Liver (tissue), 9 donors: ENCODE results near the gene MALAT1. TPM values are rescaled to one million over a fixed set of nuclear protein-coding genes. Genes with fewer than 3 reads are reported as not detected.

ENCODE experiments used
- DNase-seq: peaks from one replicate; pipeline ENCODE4 v3.0.0-alpha.2; 2017; ENCODE audit warnings: low spot score
- H3K27ac ChIP-seq, 2 donors: one replicate each; pipeline ENCODE4 v1.7.0; 2013; ENCODE audit warnings: inconsistent platforms in 2 of 2, low read length in 2 of 2, control low read depth in 1 of 2, low read depth in 1 of 2, mild to moderate bottlenecking in 1 of 2
- H3K27me3 ChIP-seq, 4 donors: one replicate each; pipeline versions ENCODE4 v1.6.1 to v1.7.0; 2013; ENCODE audit warnings: low read length in 3 of 4, inconsistent platforms in 1 of 4, mild to moderate bottlenecking in 1 of 4, moderate library complexity in 1 of 4; ENCODE audit not compliant: control insufficient read depth in 4 of 4, insufficient read depth in 4 of 4
- H3K36me3 ChIP-seq, 4 donors: one replicate each; pipeline versions ENCODE4 v1.6.1 to v1.7.0; 2013; ENCODE audit warnings: low read length in 3 of 4, mild to moderate bottlenecking in 3 of 4, low read depth in 1 of 4, moderate library complexity in 1 of 4; ENCODE audit not compliant: control insufficient read depth in 4 of 4, insufficient read depth in 3 of 4
- H3K4me1 ChIP-seq, 4 donors: one replicate each; pipeline versions ENCODE4 v1.6.1 to v1.7.0; 2013; ENCODE audit warnings: low read length in 3 of 4, mild to moderate bottlenecking in 3 of 4, moderate library complexity in 1 of 4; ENCODE audit not compliant: control insufficient read depth in 4 of 4, insufficient read depth in 4 of 4
- H3K4me3 ChIP-seq, 3 donors: one replicate each; pipeline versions ENCODE4 v1.6.1 to v1.7.0; 2013; ENCODE audit warnings: low read length in 3 of 3, control low read depth in 1 of 3, low read depth in 1 of 3, mild to moderate bottlenecking in 1 of 3
- H3K9ac ChIP-seq, 2 donors: one replicate each; pipeline ENCODE4 v1.7.0; 2013; ENCODE audit warnings: low read length in 2 of 2, mild to moderate bottlenecking in 2 of 2, moderate library complexity in 2 of 2, control low read depth in 1 of 2, low read depth in 1 of 2
- H3K9me3 ChIP-seq, 4 donors: one replicate each; pipeline versions ENCODE4 v1.6.1 to v1.7.0; 2013; ENCODE audit warnings: low read length in 3 of 4; ENCODE audit not compliant: control insufficient read depth in 4 of 4
- EGR1 ChIP-seq, 2 donors: IDR thresholded peaks; 2 replicates each; pipeline ENCODE4 v1.6.1; 2016 to 2018; ENCODE audit warnings: antibody characterized with exemption in 2 of 2, low read depth in 2 of 2
- FOXA1 ChIP-seq: IDR thresholded peaks from 2 replicates; pipeline ENCODE4 v1.6.1; 2016; ENCODE audit warnings: antibody characterized with exemption
- FOXA2 ChIP-seq: IDR thresholded peaks from 2 replicates; pipeline ENCODE4 v1.6.1; 2016; ENCODE audit warnings: antibody characterized with exemption
- GABPA ChIP-seq, 2 donors: IDR thresholded peaks in 1 of 2; conservative IDR thresholded peaks in 1 of 2; 2 replicates each; pipeline ENCODE4 v1.6.1; 2016; ENCODE audit warnings: antibody characterized with exemption in 2 of 2, mild to moderate bottlenecking in 1 of 2, moderate library complexity in 1 of 2
- HNF4A ChIP-seq, 2 donors: conservative IDR thresholded peaks; 2 replicates each; pipeline ENCODE4 v1.6.1; 2016; ENCODE audit warnings: antibody characterized with exemption in 2 of 2, mild to moderate bottlenecking in 2 of 2
- HNF4G ChIP-seq: IDR thresholded peaks from 2 replicates; pipeline ENCODE4 v1.6.1; 2016; ENCODE audit warnings: antibody characterized with exemption
- JUND ChIP-seq, 2 donors: IDR thresholded peaks; 2 replicates each; pipeline ENCODE4 v1.6.1; 2016; ENCODE audit warnings: antibody characterized with exemption in 2 of 2
- RAD21 ChIP-seq, 2 donors: IDR thresholded peaks; 2 replicates each; pipeline ENCODE4 v1.6.1; 2016; ENCODE audit warnings: antibody characterized with exemption in 2 of 2, mild to moderate bottlenecking in 2 of 2
- SP1 ChIP-seq: IDR thresholded peaks from 2 replicates; pipeline ENCODE4 v1.6.1; 2018; ENCODE audit warnings: antibody characterized with exemption, mild to moderate bottlenecking
- TAF1 ChIP-seq: conservative IDR thresholded peaks from 2 replicates; pipeline ENCODE4 v1.6.1; 2016; ENCODE audit warnings: antibody characterized with exemption, mild to moderate bottlenecking
- YY1 ChIP-seq: IDR thresholded peaks from 2 replicates; pipeline ENCODE4 v1.6.1; 2016; ENCODE audit warnings: antibody characterized with exemption, mild to moderate bottlenecking
- WGBS: extraction: QIAGEN DNeasy Blood & Tissue Kit; methylation state at CpG from one replicate; pipeline ENCODE4 v1.1.7; 2013; 5-methylcytosine and 5-hydroxymethylcytosine counted together
- polyA plus RNA-seq, 2 donors: library from polyadenylated mRNA; stranded (reverse) in 1 of 2; unstranded in 1 of 2; fragments of 200-250 nt in 1 of 2; fragments of >200 nt in 1 of 2; fragmentation: Nextera tagmentation in 1 of 2; extraction: Ambion mirVana in 1 of 2; gene quantifications; one replicate each; pipeline versions ENCODE4 v1.2.1 to v1.2.3, GENCODE V29; 2013 to 2015
- total RNA-seq, 2 donors: library from RNA; depleted of rRNA; stranded (reverse); fragments of >200 nt; gene quantifications; one replicate each; pipeline ENCODE4 v1.2.3, GENCODE V29; 2014
- TF ChIP-seq, protein P1 (sequence below): IDR thresholded peaks from 2 replicates; pipeline ENCODE4 v1.6.1; 2016; ENCODE audit warnings: antibody characterized with exemption, mild to moderate bottlenecking
- TF ChIP-seq, protein P2 (sequence below): IDR thresholded peaks from 2 replicates; pipeline ENCODE4 v1.6.1; 2016; ENCODE audit warnings: antibody characterized with exemption
- TF ChIP-seq, protein P3 (sequence below): IDR thresholded peaks from 2 replicates; pipeline ENCODE4 v1.6.1; 2016; ENCODE audit warnings: antibody characterized with exemption
- TF ChIP-seq, protein P4 (sequence below): IDR thresholded peaks from 2 replicates; pipeline ENCODE4 v1.6.1; 2016; ENCODE audit warnings: antibody characterized with exemption
- donor health status: healthy.
- donor health status: healthy.
- donor health status: healthy.
- donor health status: healthy.
- donor health status: healthy.

The MALAT1 gene
- total and polyA plus RNA-seq, 4 donors: 11.9 to 8,306 (median 3,778) TPM

DNA sequence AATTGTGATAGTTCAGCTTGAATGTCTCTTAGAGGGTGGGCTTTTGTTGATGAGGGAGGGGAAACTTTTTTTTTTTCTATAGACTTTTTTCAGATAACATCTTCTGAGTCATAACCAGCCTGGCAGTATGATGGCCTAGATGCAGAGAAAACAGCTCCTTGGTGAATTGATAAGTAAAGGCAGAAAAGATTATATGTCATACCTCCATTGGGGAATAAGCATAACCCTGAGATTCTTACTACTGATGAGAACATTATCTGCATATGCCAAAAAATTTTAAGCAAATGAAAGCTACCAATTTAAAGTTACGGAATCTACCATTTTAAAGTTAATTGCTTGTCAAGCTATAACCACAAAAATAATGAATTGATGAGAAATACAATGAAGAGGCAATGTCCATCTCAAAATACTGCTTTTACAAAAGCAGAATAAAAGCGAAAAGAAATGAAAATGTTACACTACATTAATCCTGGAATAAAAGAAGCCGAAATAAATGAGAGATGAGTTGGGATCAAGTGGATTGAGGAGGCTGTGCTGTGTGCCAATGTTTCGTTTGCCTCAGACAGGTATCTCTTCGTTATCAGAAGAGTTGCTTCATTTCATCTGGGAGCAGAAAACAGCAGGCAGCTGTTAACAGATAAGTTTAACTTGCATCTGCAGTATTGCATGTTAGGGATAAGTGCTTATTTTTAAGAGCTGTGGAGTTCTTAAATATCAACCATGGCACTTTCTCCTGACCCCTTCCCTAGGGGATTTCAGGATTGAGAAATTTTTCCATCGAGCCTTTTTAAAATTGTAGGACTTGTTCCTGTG, 3.9 kb downstream of the MALAT1 start:
- peaks cover 8 to 48% (median 25%) of the 10 kb centered on the region in 4 donors for H3K36me3 ChIP-seq

DNA sequence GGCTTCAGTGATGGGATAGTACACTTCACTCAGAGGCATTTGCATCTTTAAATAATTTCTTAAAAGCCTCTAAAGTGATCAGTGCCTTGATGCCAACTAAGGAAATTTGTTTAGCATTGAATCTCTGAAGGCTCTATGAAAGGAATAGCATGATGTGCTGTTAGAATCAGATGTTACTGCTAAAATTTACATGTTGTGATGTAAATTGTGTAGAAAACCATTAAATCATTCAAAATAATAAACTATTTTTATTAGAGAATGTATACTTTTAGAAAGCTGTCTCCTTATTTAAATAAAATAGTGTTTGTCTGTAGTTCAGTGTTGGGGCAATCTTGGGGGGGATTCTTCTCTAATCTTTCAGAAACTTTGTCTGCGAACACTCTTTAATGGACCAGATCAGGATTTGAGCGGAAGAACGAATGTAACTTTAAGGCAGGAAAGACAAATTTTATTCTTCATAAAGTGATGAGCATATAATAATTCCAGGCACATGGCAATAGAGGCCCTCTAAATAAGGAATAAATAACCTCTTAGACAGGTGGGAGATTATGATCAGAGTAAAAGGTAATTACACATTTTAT, 4.6 kb downstream of the MALAT1 start:
- peaks cover 0 to 41% (median 21%) of the 10 kb centered on the region in 4 donors for H3K4me1 ChIP-seq
- no peaks in the 10 kb centered on the region for H3K9me3 ChIP-seq
- TF ChIP-seq HNF4G (no peak), RAD21 (IDR thresholded peaks at IDR 0.05) (no peak), EGR1 (IDR thresholded peaks at IDR 0.05; ENCODE audit: low read depth in 2 of 2) (no peak), SP1 (no peak), FOXA2 (no peak), HNF4A (conservative IDR thresholded peaks at IDR 0.05) (no peak)
- TF ChIP-seq, protein P1, sequence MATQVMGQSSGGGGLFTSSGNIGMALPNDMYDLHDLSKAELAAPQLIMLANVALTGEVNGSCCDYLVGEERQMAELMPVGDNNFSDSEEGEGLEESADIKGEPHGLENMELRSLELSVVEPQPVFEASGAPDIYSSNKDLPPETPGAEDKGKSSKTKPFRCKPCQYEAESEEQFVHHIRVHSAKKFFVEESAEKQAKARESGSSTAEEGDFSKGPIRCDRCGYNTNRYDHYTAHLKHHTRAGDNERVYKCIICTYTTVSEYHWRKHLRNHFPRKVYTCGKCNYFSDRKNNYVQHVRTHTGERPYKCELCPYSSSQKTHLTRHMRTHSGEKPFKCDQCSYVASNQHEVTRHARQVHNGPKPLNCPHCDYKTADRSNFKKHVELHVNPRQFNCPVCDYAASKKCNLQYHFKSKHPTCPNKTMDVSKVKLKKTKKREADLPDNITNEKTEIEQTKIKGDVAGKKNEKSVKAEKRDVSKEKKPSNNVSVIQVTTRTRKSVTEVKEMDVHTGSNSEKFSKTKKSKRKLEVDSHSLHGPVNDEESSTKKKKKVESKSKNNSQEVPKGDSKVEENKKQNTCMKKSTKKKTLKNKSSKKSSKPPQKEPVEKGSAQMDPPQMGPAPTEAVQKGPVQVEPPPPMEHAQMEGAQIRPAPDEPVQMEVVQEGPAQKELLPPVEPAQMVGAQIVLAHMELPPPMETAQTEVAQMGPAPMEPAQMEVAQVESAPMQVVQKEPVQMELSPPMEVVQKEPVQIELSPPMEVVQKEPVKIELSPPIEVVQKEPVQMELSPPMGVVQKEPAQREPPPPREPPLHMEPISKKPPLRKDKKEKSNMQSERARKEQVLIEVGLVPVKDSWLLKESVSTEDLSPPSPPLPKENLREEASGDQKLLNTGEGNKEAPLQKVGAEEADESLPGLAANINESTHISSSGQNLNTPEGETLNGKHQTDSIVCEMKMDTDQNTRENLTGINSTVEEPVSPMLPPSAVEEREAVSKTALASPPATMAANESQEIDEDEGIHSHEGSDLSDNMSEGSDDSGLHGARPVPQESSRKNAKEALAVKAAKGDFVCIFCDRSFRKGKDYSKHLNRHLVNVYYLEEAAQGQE: peak; percentile 4
- TF ChIP-seq, protein P2, sequence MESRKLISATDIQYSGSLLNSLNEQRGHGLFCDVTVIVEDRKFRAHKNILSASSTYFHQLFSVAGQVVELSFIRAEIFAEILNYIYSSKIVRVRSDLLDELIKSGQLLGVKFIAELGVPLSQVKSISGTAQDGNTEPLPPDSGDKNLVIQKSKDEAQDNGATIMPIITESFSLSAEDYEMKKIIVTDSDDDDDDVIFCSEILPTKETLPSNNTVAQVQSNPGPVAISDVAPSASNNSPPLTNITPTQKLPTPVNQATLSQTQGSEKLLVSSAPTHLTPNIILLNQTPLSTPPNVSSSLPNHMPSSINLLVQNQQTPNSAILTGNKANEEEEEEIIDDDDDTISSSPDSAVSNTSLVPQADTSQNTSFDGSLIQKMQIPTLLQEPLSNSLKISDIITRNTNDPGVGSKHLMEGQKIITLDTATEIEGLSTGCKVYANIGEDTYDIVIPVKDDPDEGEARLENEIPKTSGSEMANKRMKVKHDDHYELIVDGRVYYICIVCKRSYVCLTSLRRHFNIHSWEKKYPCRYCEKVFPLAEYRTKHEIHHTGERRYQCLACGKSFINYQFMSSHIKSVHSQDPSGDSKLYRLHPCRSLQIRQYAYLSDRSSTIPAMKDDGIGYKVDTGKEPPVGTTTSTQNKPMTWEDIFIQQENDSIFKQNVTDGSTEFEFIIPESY: no peak
- TF ChIP-seq, protein P3, sequence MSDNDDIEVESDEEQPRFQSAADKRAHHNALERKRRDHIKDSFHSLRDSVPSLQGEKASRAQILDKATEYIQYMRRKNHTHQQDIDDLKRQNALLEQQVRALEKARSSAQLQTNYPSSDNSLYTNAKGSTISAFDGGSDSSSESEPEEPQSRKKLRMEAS: no peak
- peak overlapping the region; percentile 67 to 100 (median 85) for H3K4me3 ChIP-seq
- H3K36me3 ChIP-seq: peaks cover 8 to 48% (median 25%) of the 10 kb centered on the region in 4 donors
- 9% methylated on average over 3 of the region's 3 CpGs for WGBS
- no peaks in the 10 kb centered on the region for H3K27me3 ChIP-seq
- no peak for DNase-seq
- peak overlapping the region; percentile 100 for H3K9ac ChIP-seq
- peak overlapping the region; percentile 100 for H3K27ac ChIP-seq

More for the DNA sequence above, 3.9 kb downstream of the MALAT1 start:
- peak overlapping the region; percentile 100 for H3K27ac ChIP-seq
- peak; percentile 45 for DNase-seq
- TF ChIP-seq, protein P2: peak; percentile 21
- TF ChIP-seq YY1: peak; percentile 16
- no peak for TF ChIP-seq SP1
- TF ChIP-seq JUND (IDR thresholded peaks at IDR 0.05): peak in 1 of 2 donors; percentile 52
- peak; percentile 8 to 9 for TF ChIP-seq RAD21 (IDR thresholded peaks at IDR 0.05)
- TF ChIP-seq TAF1: peak; percentile 18
- TF ChIP-seq, protein P4, sequence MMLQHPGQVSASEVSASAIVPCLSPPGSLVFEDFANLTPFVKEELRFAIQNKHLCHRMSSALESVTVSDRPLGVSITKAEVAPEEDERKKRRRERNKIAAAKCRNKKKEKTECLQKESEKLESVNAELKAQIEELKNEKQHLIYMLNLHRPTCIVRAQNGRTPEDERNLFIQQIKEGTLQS: no peak
- no peak for TF ChIP-seq HNF4A (conservative IDR thresholded peaks at IDR 0.05)
- TF ChIP-seq, protein P3: no peak
- TF ChIP-seq FOXA1: no peak
- no peak for TF ChIP-seq GABPA (IDR thresholded peaks at IDR 0.05 in 1 of 2, conservative IDR thresholded peaks at IDR 0.05 in 1 of 2)
- no peaks in the 10 kb centered on the region for H3K9me3 ChIP-seq
- H3K4me1 ChIP-seq: peaks cover 0 to 40% (median 21%) of the 10 kb centered on the region in 4 donors
- H3K27me3 ChIP-seq: no peaks in the 10 kb centered on the region
- peak overlapping the region; percentile 100 for H3K9ac ChIP-seq
- WGBS: under 1% methylated on average over 6 of the region's 6 CpGs
- peak overlapping the region; percentile 67 to 100 (median 85) for H3K4me3 ChIP-seq
